DND-41 (cell line): ENCODE data around the gene AHRR.
A peak's percentile ranks its signal among the peaks of the same experiment; 100 is the strongest.
"Not testable (repeated sequence)": the region's sequence is repeated elsewhere in the genome, so short reads cannot be mapped to it uniquely, and the experiment has no call there.

Experiments used
- ATAC-seq: fragments of 200-7000 bp; cut with Tn5 transposase; 3 replicates; pipeline ENCODE4 v1.9.1; 2021; ENCODE audit warnings: low read depth; ENCODE audit not compliant: insufficient read depth
- DNase-seq: peaks from one replicate; pipeline ENCODE4 v3.0.0-alpha.2; 2020
- H2AFZ ChIP-seq: 2 replicates; pipeline ENCODE4 v1.6.0; 2012; ENCODE audit warnings: low read depth, low read length
- H3K27ac ChIP-seq: 2 replicates; pipeline ENCODE4 v1.5.1; 2012; ENCODE audit warnings: low read length, inconsistent platforms
- H3K27me3 ChIP-seq: fragments of 200-600 bp; sonication (generic); 2 replicates; pipeline ENCODE4 v1.6.0; 2012; ENCODE audit warnings: low read length, mild to moderate bottlenecking, inconsistent platforms; ENCODE audit not compliant: insufficient read depth, poor library complexity
- H3K36me3 ChIP-seq: 2 replicates; pipeline ENCODE4 v1.5.1; 2012; ENCODE audit warnings: low read length, inconsistent platforms; ENCODE audit not compliant: insufficient read depth
- H3K4me1 ChIP-seq: 2 replicates; pipeline ENCODE4 v1.5.1; 2012; ENCODE audit warnings: mild to moderate bottlenecking, low read length; ENCODE audit not compliant: insufficient read depth
- H3K4me2 ChIP-seq: 2 replicates; pipeline ENCODE4 v1.6.0; 2012; ENCODE audit warnings: mild to moderate bottlenecking, moderate library complexity, low read length, inconsistent platforms; ENCODE audit not compliant: insufficient read depth
- H3K4me3 ChIP-seq, 2 experiments: fragments of 200-600 bp in 1 of 2; shearing (Covaris generic) in 1 of 2; 2 replicates each; pipeline ENCODE4 v1.5.1; 2012 to 2016; ENCODE audit warnings: inconsistent platforms in 2 of 2, low read length in 2 of 2, mild to moderate bottlenecking in 2 of 2, low read depth in 1 of 2, moderate library complexity in 1 of 2
- H3K79me2 ChIP-seq: 2 replicates; pipeline ENCODE4 v1.6.0; 2012; ENCODE audit warnings: low read length, inconsistent platforms; ENCODE audit not compliant: insufficient read depth
- H3K9ac ChIP-seq: 2 replicates; pipeline ENCODE4 v1.6.0; 2012; ENCODE audit warnings: low read depth, mild to moderate bottlenecking, inconsistent platforms, low read length, moderate library complexity
- H3K9me3 ChIP-seq: 2 replicates; pipeline ENCODE4 v1.5.1; 2012; ENCODE audit warnings: low read length, moderate library complexity, mild to moderate bottlenecking, inconsistent platforms; ENCODE audit not compliant: insufficient read depth, severe bottlenecking
- H4K20me1 ChIP-seq: 2 replicates; pipeline ENCODE4 v1.6.0; 2012; ENCODE audit warnings: low read length; ENCODE audit not compliant: insufficient read depth
- CTCF ChIP-seq: IDR thresholded peaks from 2 replicates; pipeline ENCODE4 v1.5.1; 2012; ENCODE audit warnings: borderline replicate concordance, low read length, moderate library complexity, mild to moderate bottlenecking; ENCODE audit not compliant: poor library complexity, severe bottlenecking; ENCODE audit errors: extremely low read depth
- EZH2 ChIP-seq: IDR thresholded peaks from 3 replicates; pipeline ENCODE4 v1.6.1; 2012; ENCODE audit warnings: borderline replicate concordance, low read depth, mild to moderate bottlenecking, moderate library complexity, low read length, inconsistent platforms; ENCODE audit not compliant: severe bottlenecking

Gene AHRR

GRCh38 chr5:321230-321725, at the start of gene AHRR:
Gene AHRR (plus strand): TSS chr5:321714. CDS start chr5:343903, 22,189 bp downstream.
- Histone ChIP-seq H3K27me3 (no peaks in the 10 kb centered on the region), H3K9ac (no peak within 1 kb of the TSS), H4K20me1 (peaks cover 10% of the 10 kb centered on the region; the same call in 1 of the 2 replicates), H3K9me3 (no peaks in the 10 kb centered on the region), H2AFZ (no peak within 1 kb of the TSS), H3K4me1 (peaks cover 3% of the 10 kb centered on the region; the same call in 1 of the 2 replicates), H3K4me2 (no peak within 1 kb of the TSS), H3K4me3 (no peak within 1 kb of the TSS), H3K27ac (no peak within 1 kb of the TSS), H3K79me2 (no peaks in the 10 kb centered on the region), H3K36me3 (peaks cover 11% of the 10 kb centered on the region)
- TF ChIP-seq CTCF (no peak), EZH2 (no peak)
- DNase-seq (no peak), ATAC-seq (no peak)

- ATAC-seq, H3K9me3 ChIP-seq, DNase-seq, H3K27me3 ChIP-seq: not testable (repeated sequence)
- peak overlapping the region; percentile 76 for H3K27ac ChIP-seq
- peak overlapping the region; percentile 75; the same call in 1 of the 2 replicates for H2AFZ ChIP-seq
- peak overlapping the region; percentile 67 to 90; a peak in 3 of 4 replicates for H3K4me3 ChIP-seq
- peaks cover 36% of the 10 kb centered on the region for H3K4me1 ChIP-seq
- H4K20me1 ChIP-seq = peaks cover 26% of the 10 kb centered on the region; the same call in 1 of the 2 replicates
- H3K79me2 ChIP-seq = peaks cover 51% of the 10 kb centered on the region
- peak overlapping the region; percentile 65 for H3K4me2 ChIP-seq
- H3K36me3 ChIP-seq = peaks cover 30% of the 10 kb centered on the region
- H3K9ac ChIP-seq = peak overlapping the region; percentile 77
Observed at GRCh38 chr5:271828-272167, 49.7 kb upstream of the AHRR start.

GRCh38 chr5:273091-273490, 48.4 kb upstream of the AHRR start:
- not testable (repeated sequence) for DNase-seq, H3K27ac ChIP-seq, H3K9me3 ChIP-seq, ATAC-seq, H3K27me3 ChIP-seq, H2AFZ ChIP-seq
- peaks cover 61% of the 10 kb centered on the region for H3K79me2 ChIP-seq
- peaks cover 30% of the 10 kb centered on the region for H3K36me3 ChIP-seq
- peak overlapping the region; percentile 77; the same call in 1 of the 2 replicates for H3K9ac ChIP-seq
- H3K4me3 ChIP-seq = peak overlapping the region in 1 of 2 experiments; percentile 90; a peak in 2 of 4 replicates
- H3K4me1 ChIP-seq = peaks cover 36% of the 10 kb centered on the region
- H4K20me1 ChIP-seq = peaks cover 26% of the 10 kb centered on the region; the same call in 1 of the 2 replicates
- peak overlapping the region; percentile 65 for H3K4me2 ChIP-seq

GRCh38 chr5:273491-273890, 48.0 kb upstream of the AHRR start:
- not testable (repeated sequence) for H3K9me3 ChIP-seq, DNase-seq, H3K27ac ChIP-seq, H3K27me3 ChIP-seq, ATAC-seq, H2AFZ ChIP-seq
- peak overlapping the region; percentile 65 for H3K4me2 ChIP-seq
- H4K20me1 ChIP-seq = peaks cover 26% of the 10 kb centered on the region; the same call in 1 of the 2 replicates
- H3K4me1 ChIP-seq = peaks cover 36% of the 10 kb centered on the region
- peaks cover 65% of the 10 kb centered on the region for H3K79me2 ChIP-seq
- H3K4me3 ChIP-seq = peak overlapping the region in 1 of 2 experiments; percentile 90; a peak in 2 of 4 replicates
- H3K9ac ChIP-seq = peak overlapping the region; percentile 77; the same call in 1 of the 2 replicates
- peaks cover 30% of the 10 kb centered on the region for H3K36me3 ChIP-seq

- H3K9me3 ChIP-seq, H3K27me3 ChIP-seq, H2AFZ ChIP-seq, DNase-seq, H3K9ac ChIP-seq, H3K4me3 ChIP-seq, ATAC-seq, H3K27ac ChIP-seq: not testable (repeated sequence)
- peaks cover 34% of the 10 kb centered on the region for H3K36me3 ChIP-seq
- peak overlapping the region; percentile 65; the same call in 1 of the 2 replicates for H3K4me2 ChIP-seq
- H3K79me2 ChIP-seq = peaks cover 74% of the 10 kb centered on the region
- peaks cover 32% of the 10 kb centered on the region; the same call in 1 of the 2 replicates for H4K20me1 ChIP-seq
- H3K4me1 ChIP-seq = peaks cover 36% of the 10 kb centered on the region
Observed at GRCh38 chr5:274346-274745, 47.2 kb upstream of the AHRR start.
